ENCODE data around the gene ERC2. TPM values are rescaled to one million over a fixed set of nuclear protein-coding genes. Genes with fewer than 3 reads are reported as not detected.

The ERC2 gene
- total and polyA plus RNA-seq, 2 of the 8 experiments (the other 6 are each of a cell fraction or from before 2014, with no cell fraction given), result 16.4 to 22.8 TPM

DNA sequence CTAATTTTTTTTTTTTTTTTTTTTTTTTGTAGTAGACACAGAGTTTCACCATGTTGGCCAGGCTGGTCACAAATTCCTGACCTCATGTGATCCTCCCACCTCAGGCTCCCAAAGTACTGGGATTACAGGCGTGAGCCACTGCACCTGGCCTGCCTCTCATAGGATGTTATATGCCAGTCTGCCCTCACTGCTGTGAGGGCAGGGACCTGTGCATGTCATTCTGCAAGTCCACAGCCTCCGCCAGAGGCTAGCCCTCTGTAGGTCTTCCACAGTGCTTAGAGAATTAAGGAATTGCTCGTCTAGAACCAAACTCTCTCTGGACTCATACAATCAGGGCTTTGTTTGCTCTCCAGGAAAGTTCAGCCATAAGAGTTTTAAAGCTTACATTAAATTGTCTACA, 817.3 kb downstream of the ERC2 start:
- Histone ChIP-seq H3K4me3 (ENCODE audit: extremely low read depth in 1 of 4, insufficient read depth in 2 of 4, low read depth in 3 of 4, low read length in 4 of 4) (no peak overlapping the region), H3K4me2 (ENCODE audit: insufficient read depth in 1 of 2, low read depth in 2 of 2, low read length in 2 of 2) (no peak overlapping the region), H2BK12ac (ENCODE audit: low read depth, low read length) (no peak overlapping the region), H3K79me1 (ENCODE audit: low read depth, low read length) (no peaks in the 10 kb centered on the region), H4K5ac (ENCODE audit: insufficient read length, low read depth, low read length) (no peak overlapping the region), H4K8ac (ENCODE audit: extremely low read depth, insufficient read depth, low read length) (no peak overlapping the region), H4K20me1 (replicated peaks in 1 of 2; ENCODE audit: control insufficient read depth in 1 of 2, insufficient read depth in 2 of 2, low read length in 2 of 2) (no peaks in the 10 kb centered on the region), H3K4me1 (replicated peaks in 1 of 4; ENCODE audit: control insufficient read depth in 3 of 4, insufficient read depth in 4 of 4, low read length in 3 of 4) (peaks cover 14 to 30% (median 19%) of the 10 kb centered on the region in 4 experiments), H2BK120ac (replicated peaks; ENCODE audit: low read depth, low read length) (no peak overlapping the region), H2BK20ac (ENCODE audit: low read length) (0 out of 2 replicates have a peak overlapping the region, but pooled peaks have one; percentile 35), H3K9ac (replicated peaks in 1 of 4; ENCODE audit: extremely low read depth in 1 of 4, low read depth in 3 of 4, low read length in 3 of 4) (no peak overlapping the region), H3K56ac (replicated peaks; ENCODE audit: insufficient read length, low read depth, low read length) (no peak overlapping the region), H4K91ac (replicated peaks; ENCODE audit: insufficient read length, low read length) (no peak overlapping the region), H3K36me3 (ENCODE audit: control insufficient read depth in 2 of 4, insufficient read depth in 4 of 4, low read length in 3 of 4) (no peaks in the 10 kb centered on the region), H3K9me3 (ENCODE audit: insufficient read depth in 2 of 2, low read depth in 1 of 2, low read length in 1 of 2) (no peaks in the 10 kb centered on the region), H2AK5ac (ENCODE audit: low read depth, low read length) (no peak overlapping the region), H2BK5ac (ENCODE audit: low read depth, low read length) (no peak overlapping the region), H2AFZ (ENCODE audit: low read length) (no peak overlapping the region), H3K27me3 (replicated peaks in 1 of 4; ENCODE audit: control insufficient read depth in 3 of 4, extremely low read depth in 1 of 4, insufficient read depth in 3 of 4, low read length in 3 of 4) (no peaks in the 10 kb centered on the region), H3K23me2 (ENCODE audit: low read depth, low read length) (no peaks in the 10 kb centered on the region; the same call in 1 of the 2 replicates), H2BK15ac (ENCODE audit: low read length) (no peak overlapping the region), H3K79me2 (ENCODE audit: control insufficient read depth in 1 of 2, insufficient read depth in 2 of 2, low read length in 2 of 2) (no peaks in the 10 kb centered on the region), H3K4ac (replicated peaks; ENCODE audit: insufficient read length, low read depth, low read length) (peak overlapping the region; percentile 63), H3K27ac (ENCODE audit: low read depth, low read length) (no peak overlapping the region), H3K23ac (ENCODE audit: insufficient read length) (no peak overlapping the region), H3K18ac (ENCODE audit: extremely low read depth, low read length) (no peak overlapping the region), H3K14ac (ENCODE audit: insufficient read length) (no peak overlapping the region)
- ChIA-PET CTCF (ENCODE audit: partially characterized antibody) (interaction anchor here (0.9 to 1.0 kb wide), 2 partner anchors 65 to 71 kb away, joined by 3 to 4 read pairs; no protein-coding TSS in a partner anchor), POLR2A (ENCODE audit: partially characterized antibody) (no interaction called here)
- WGBS, 2 experiments (ENCODE audit: extremely low coverage in 1 of 2, insufficient coverage in 1 of 2, insufficient read length in 1 of 2, insufficient replicate concordance in 2 of 2, low coverage in 1 of 2, low lambda C conversion rate in 2 of 2, missing lambda C conversion rate in 1 of 2), result 84% methylated on average over 3 of the region's 3 CpGs; no CpG with 5 or more reads in 1 of the 2 experiments
- no peak for DNase-seq (ENCODE audit: low read depth in 1 of 2, low spot score in 2 of 2)
- FAIRE-seq, result no peak
- TF ChIP-seq BCL11A (IDR thresholded peaks at IDR 0.05; ENCODE audit: low read depth in 2 of 2, low read length in 2 of 2), result no peak
- no peak for TF ChIP-seq RNF2 (IDR thresholded peaks at IDR 0.05; ENCODE audit: borderline replicate concordance, low read depth, low read length, missing control alignments, poor library complexity, severe bottlenecking)
- no peak for TF ChIP-seq EGR1 (IDR thresholded peaks at IDR 0.05; ENCODE audit: borderline replicate concordance, low read depth, low read length)
- TF ChIP-seq RBBP5 (IDR thresholded peaks at IDR 0.05; ENCODE audit: borderline replicate concordance, low read depth, low read length), result no peak
- TF ChIP-seq SP4 (IDR thresholded peaks at IDR 0.05; ENCODE audit: low read length), result no peak
- TF ChIP-seq BRCA1 (IDR thresholded peaks at IDR 0.05; ENCODE audit: low read depth, low read length), result no peak
- TF ChIP-seq ZNF274 (IDR thresholded peaks at IDR 0.05; ENCODE audit: borderline replicate concordance, extremely low read depth, low read length), result no peak
- TF ChIP-seq TBP (IDR thresholded peaks at IDR 0.05; ENCODE audit: low read depth, low read length), result no peak
- TF ChIP-seq CREB1 (IDR thresholded peaks at IDR 0.05), result no peak
- no peak for TF ChIP-seq CHD1 (IDR thresholded peaks at IDR 0.05; ENCODE audit: low read depth, low read length)
- TF ChIP-seq RFX5 (IDR thresholded peaks at IDR 0.05; ENCODE audit: borderline replicate concordance, low read depth, low read length), result no peak
- no peak for TF ChIP-seq TAF1 (IDR thresholded peaks at IDR 0.05; ENCODE audit: low read depth, low read length)
- no peak for TF ChIP-seq KDM1A (IDR thresholded peaks at IDR 0.05; ENCODE audit: borderline replicate concordance, low read length)
- no peak for TF ChIP-seq SAP30 (IDR thresholded peaks at IDR 0.05; ENCODE audit: insufficient read depth, insufficient replicate concordance, low read length)

Measured in H1 (cell line).